Measurements from ENCODE around the gene ATRX.

Gene ATRX

DNA sequence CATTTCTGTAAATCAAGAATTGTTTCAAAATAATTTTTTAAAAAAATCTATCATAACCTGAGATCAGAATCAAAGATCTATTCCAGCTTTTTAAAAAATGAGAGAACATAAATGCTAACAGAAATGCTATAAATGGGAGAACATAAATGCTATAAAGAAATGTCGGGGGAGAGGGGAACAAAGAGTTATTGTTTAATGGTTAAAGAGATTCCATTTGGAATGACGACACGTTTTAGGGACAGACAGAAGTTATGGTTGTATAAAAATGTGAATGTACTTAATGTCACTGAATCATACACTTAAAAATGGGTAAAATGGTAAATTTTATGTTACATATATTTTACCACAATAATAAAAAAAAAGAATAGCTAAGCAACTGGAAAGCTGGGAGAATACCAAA, 127.1 kb downstream of the ATRX start:
- ChIA-PET CTCF (no interaction called here), POLR2A (no interaction called here)
- TF ChIP-seq, protein P1, sequence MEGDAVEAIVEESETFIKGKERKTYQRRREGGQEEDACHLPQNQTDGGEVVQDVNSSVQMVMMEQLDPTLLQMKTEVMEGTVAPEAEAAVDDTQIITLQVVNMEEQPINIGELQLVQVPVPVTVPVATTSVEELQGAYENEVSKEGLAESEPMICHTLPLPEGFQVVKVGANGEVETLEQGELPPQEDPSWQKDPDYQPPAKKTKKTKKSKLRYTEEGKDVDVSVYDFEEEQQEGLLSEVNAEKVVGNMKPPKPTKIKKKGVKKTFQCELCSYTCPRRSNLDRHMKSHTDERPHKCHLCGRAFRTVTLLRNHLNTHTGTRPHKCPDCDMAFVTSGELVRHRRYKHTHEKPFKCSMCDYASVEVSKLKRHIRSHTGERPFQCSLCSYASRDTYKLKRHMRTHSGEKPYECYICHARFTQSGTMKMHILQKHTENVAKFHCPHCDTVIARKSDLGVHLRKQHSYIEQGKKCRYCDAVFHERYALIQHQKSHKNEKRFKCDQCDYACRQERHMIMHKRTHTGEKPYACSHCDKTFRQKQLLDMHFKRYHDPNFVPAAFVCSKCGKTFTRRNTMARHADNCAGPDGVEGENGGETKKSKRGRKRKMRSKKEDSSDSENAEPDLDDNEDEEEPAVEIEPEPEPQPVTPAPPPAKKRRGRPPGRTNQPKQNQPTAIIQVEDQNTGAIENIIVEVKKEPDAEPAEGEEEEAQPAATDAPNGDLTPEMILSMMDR (IDR thresholded peaks at IDR 0.05; ENCODE audit: insufficient read depth, low read length, missing control alignments), result no peak
- H3K4me3 ChIP-seq (ENCODE audit: low read depth, low read length), result no peak overlapping the region
- no peak for DNase-seq (ENCODE audit: low read depth, low spot score)

DNA sequence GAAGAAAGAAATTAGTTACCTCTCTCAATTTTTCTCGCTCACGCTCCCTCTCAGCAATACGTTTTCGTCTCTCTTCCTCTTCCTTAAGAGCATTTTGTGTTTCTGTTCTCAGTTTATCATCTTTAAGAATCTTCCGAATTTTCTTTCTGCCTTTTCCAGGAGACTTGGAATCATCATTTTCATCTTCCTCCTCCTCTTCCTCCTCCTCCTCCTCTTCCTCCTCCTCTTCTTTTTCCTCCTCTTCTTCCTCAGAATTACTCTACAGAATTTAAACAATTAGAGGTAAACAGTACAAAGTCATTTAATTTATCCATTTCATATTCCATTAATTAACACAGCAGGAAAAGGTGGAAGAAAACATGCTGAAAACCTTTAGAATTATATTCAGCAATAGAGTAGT, 133.9 kb downstream of the ATRX start:
- H3K4me3 ChIP-seq (ENCODE audit: low read depth, low read length), result no peak overlapping the region
- TF ChIP-seq, protein P1 (IDR thresholded peaks at IDR 0.05; ENCODE audit: insufficient read depth, low read length, missing control alignments), result no peak
- DNase-seq (ENCODE audit: low read depth, low spot score), result no peak
- CTCF ChIA-PET, result no interaction called here
- POLR2A ChIA-PET, result no interaction called here

DNA sequence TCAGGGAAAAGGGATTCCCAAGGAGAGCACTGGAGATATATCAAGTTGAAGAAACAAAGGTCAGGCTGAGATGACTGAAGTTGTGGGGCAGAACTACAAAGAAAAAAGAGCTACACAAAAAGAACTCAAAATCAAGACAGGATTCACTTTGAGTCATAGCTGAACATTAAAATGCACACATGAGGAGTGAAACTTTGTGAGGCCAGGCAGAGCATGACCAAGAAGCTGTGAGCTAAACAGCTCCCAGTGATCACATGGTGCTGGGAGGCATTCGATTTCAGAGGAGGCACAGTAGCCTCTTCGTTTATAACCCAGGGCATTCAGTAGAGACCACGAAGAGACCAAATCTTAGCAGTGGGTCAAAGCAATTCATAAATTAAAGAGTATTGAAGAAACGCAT, 145.3 kb downstream of the ATRX start:
- ChIA-PET CTCF (no interaction called here), POLR2A (no interaction called here)
- H3K4me3 ChIP-seq (ENCODE audit: low read depth, low read length), result no peak overlapping the region
- TF ChIP-seq, protein P1 (IDR thresholded peaks at IDR 0.05; ENCODE audit: insufficient read depth, low read length, missing control alignments), result no peak
- DNase-seq (ENCODE audit: low read depth, low spot score), result no peak

DNA sequence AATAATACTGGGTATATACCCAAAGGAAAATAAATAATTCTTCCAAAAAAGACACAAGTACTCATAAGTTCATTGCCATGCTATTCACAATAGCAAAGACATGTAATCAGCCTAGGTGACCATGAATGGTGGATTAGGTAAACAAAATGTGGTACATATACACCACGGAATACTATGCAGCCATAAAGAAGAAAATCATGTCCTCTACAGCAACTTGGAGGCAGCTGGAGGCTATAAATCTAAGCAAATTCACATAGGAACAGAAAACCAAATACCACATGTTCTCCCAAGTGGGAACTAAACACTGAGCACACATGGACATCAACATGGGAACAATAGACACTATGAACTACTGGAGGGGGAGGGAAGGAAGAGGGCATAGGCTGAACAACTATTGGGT, 146.2 kb downstream of the ATRX start:
- no peak overlapping the region for H3K4me3 ChIP-seq (ENCODE audit: low read depth, low read length)
- TF ChIP-seq, protein P1 (IDR thresholded peaks at IDR 0.05; ENCODE audit: insufficient read depth, low read length, missing control alignments), result no peak
- CTCF ChIA-PET, result no interaction called here
- DNase-seq (ENCODE audit: low read depth, low spot score), result no peak
- POLR2A ChIA-PET, result interaction anchor here (0.7 kb wide), 1 partner anchor 299 kb away, joined by 3 read pairs; no protein-coding TSS in a partner anchor

DNA sequence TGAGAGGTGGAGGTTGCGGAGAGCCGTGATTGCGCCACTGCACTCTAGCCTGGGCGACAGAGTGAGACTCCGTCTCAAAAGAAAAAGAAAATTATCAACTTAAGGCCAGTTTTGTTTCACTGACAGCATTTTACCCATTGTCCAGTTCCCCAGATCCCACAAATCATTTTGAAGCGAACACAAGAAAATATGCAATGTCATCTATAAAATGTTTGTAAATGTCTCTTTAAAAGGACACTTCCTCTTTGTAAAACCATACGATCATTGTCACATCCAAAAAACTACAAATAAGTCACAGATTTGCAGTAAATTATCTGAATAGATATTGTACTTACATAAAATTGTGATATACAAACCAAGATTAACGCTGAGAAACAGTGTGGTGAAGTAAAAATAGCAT, 147.6 kb downstream of the ATRX start:
- CTCF ChIA-PET, result no interaction called here
- POLR2A ChIA-PET, result no interaction called here
- no peak for DNase-seq (ENCODE audit: low read depth, low spot score)
- TF ChIP-seq, protein P1 (IDR thresholded peaks at IDR 0.05; ENCODE audit: insufficient read depth, low read length, missing control alignments), result no peak
- no peak overlapping the region for H3K4me3 ChIP-seq (ENCODE audit: low read depth, low read length)

DNA sequence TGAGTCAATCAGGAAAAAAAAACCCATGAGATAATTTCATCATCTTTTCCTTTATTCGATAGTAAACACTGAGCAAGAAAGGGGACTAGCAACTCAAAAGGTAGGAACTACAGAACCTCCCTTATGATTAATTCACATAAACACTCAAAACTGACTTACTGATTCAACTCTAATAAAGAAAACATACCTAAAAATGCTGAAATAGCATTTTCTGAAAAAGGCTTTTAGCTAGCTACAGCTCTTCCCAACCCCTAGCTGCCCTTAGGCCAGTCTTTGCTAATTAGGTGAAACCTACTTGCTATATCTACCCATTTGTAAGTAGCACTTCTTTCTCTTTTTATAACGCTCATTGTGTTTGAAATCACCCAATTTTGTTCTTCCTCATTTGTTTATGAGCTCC, 150.6 kb downstream of the ATRX start:
- POLR2A ChIA-PET, result no interaction called here
- no peak for DNase-seq (ENCODE audit: low read depth, low spot score)
- TF ChIP-seq, protein P1 (IDR thresholded peaks at IDR 0.05; ENCODE audit: insufficient read depth, low read length, missing control alignments), result no peak
- H3K4me3 ChIP-seq (ENCODE audit: low read depth, low read length), result no peak overlapping the region
- CTCF ChIA-PET, result no interaction called here
